SK-N-SH treated with all-trans-retinoic acid at 6 μM for 48 hours (cell line): Measurements from ENCODE around the gene USP40.

Source experiments
- ARNTL ChIP-seq: fragments of 450-650 bp; formaldehyde crosslinking; IDR thresholded peaks from 2 replicates; pipeline ENCODE4 v1.5.0; 2020; ENCODE audit warnings: low read depth, mild to moderate bottlenecking, moderate library complexity, borderline replicate concordance
- BACH2 ChIP-seq: fragments of 250-450 bp; sonication (Bioruptor Pico); IDR thresholded peaks from 2 replicates; pipeline ENCODE4 v1.9.0; 2021; ENCODE audit warnings: mild to moderate bottlenecking, borderline replicate concordance
- CSDC2 ChIP-seq: fragments of 250-450 bp; sonication (Bioruptor Pico); IDR thresholded peaks from 2 replicates; pipeline ENCODE4 v1.5.0; 2020; ENCODE audit warnings: mild to moderate bottlenecking, moderate library complexity
- OSR1 ChIP-seq: fragments of 250-450 bp; sonication (Bioruptor Pico); IDR thresholded peaks from 2 replicates; pipeline ENCODE4 v1.8.0; 2022; ENCODE audit warnings: moderate library complexity, mild to moderate bottlenecking, inconsistent platforms
- PPARA ChIP-seq: fragments of 250-450 bp; sonication (Bioruptor Pico); IDR thresholded peaks from 2 replicates; pipeline ENCODE4 v1.5.0; 2020; ENCODE audit warnings: mild to moderate bottlenecking, borderline replicate concordance
- SNAI2 ChIP-seq: fragments of 250-450 bp; sonication (Bioruptor Pico); IDR thresholded peaks from 2 replicates; pipeline ENCODE4 v1.5.0; 2020; ENCODE audit warnings: mild to moderate bottlenecking, moderate library complexity
- TOX ChIP-seq: fragments of 250-450 bp; sonication (Bioruptor Pico); IDR thresholded peaks from 2 replicates; pipeline ENCODE4 v1.8.0; 2021; ENCODE audit warnings: mild to moderate bottlenecking, moderate library complexity, borderline replicate concordance
- ZFP3 ChIP-seq: fragments of 250-450 bp; sonication (Bioruptor Pico); IDR thresholded peaks from 2 replicates; pipeline ENCODE4 v1.5.0; 2020; ENCODE audit warnings: mild to moderate bottlenecking, moderate library complexity
- ZFP30 ChIP-seq: fragments of 450-650 bp; formaldehyde crosslinking; IDR thresholded peaks from 2 replicates; pipeline ENCODE4 v1.5.0; 2022; ENCODE audit warnings: mild to moderate bottlenecking, moderate library complexity
- ZNF70 ChIP-seq: fragments of 450-650 bp; formaldehyde crosslinking; IDR thresholded peaks from 2 replicates; pipeline ENCODE4 v1.5.0; 2020; ENCODE audit warnings: mild to moderate bottlenecking, moderate library complexity
- TF ChIP-seq, protein P1 (sequence below): fragments of 250-450 bp; sonication (Bioruptor Pico); IDR thresholded peaks from 2 replicates; pipeline ENCODE4 v1.8.0; 2020; ENCODE audit warnings: mild to moderate bottlenecking, moderate library complexity, borderline replicate concordance
- TF ChIP-seq, protein P2 (sequence below): fragments of 250-450 bp; sonication (Bioruptor Pico); IDR thresholded peaks from 2 replicates; pipeline ENCODE4 v1.5.1; 2020; ENCODE audit warnings: low read depth, mild to moderate bottlenecking, moderate library complexity

GRCh38 chr2:233551491-233551890, 15.1 kb downstream of the USP40 start:
- TF ChIP-seq, protein P1, sequence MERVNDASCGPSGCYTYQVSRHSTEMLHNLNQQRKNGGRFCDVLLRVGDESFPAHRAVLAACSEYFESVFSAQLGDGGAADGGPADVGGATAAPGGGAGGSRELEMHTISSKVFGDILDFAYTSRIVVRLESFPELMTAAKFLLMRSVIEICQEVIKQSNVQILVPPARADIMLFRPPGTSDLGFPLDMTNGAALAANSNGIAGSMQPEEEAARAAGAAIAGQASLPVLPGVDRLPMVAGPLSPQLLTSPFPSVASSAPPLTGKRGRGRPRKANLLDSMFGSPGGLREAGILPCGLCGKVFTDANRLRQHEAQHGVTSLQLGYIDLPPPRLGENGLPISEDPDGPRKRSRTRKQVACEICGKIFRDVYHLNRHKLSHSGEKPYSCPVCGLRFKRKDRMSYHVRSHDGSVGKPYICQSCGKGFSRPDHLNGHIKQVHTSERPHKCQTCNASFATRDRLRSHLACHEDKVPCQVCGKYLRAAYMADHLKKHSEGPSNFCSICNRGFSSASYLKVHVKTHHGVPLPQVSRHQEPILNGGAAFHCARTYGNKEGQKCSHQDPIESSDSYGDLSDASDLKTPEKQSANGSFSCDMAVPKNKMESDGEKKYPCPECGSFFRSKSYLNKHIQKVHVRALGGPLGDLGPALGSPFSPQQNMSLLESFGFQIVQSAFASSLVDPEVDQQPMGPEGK (CRISPR knock-in tag): no peak
- TF ChIP-seq OSR1 (CRISPR knock-in tag): no peak
- TF ChIP-seq ZFP30 (CRISPR knock-in tag): no peak
- no peak for TF ChIP-seq BACH2
- no peak for TF ChIP-seq PPARA (CRISPR knock-in tag)
- no peak for TF ChIP-seq CSDC2 (CRISPR knock-in tag)
- no peak for TF ChIP-seq ZNF70 (CRISPR knock-in tag)
- no peak for TF ChIP-seq ARNTL
- TF ChIP-seq, protein P2, sequence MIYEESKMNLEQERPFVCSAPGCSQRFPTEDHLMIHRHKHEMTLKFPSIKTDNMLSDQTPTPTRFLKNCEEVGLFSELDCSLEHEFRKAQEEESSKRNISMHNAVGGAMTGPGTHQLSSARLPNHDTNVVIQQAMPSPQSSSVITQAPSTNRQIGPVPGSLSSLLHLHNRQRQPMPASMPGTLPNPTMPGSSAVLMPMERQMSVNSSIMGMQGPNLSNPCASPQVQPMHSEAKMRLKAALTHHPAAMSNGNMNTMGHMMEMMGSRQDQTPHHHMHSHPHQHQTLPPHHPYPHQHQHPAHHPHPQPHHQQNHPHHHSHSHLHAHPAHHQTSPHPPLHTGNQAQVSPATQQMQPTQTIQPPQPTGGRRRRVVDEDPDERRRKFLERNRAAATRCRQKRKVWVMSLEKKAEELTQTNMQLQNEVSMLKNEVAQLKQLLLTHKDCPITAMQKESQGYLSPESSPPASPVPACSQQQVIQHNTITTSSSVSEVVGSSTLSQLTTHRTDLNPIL: no peak
- no peak for TF ChIP-seq ZFP3 (CRISPR knock-in tag)
- no peak for TF ChIP-seq TOX (CRISPR knock-in tag)
- TF ChIP-seq SNAI2 (CRISPR knock-in tag): no peak
